Ascending aorta (tissue), 2 donors: ENCODE measurements around the gene ACD. TPM values are rescaled to one million over a fixed set of nuclear protein-coding genes. Genes with fewer than 3 reads are reported as not detected.
"Not testable (repeated sequence)": the region's sequence is repeated elsewhere in the genome, so short reads cannot be mapped to it uniquely, and the experiment has no call there.

ENCODE experiments used
- DNase-seq, 2 donors: peaks; one replicate each; pipeline ENCODE4 v3.0.0-alpha.2; 2019; ENCODE audit warnings: low spot score in 2 of 2
- H3K27ac ChIP-seq, 2 donors: fragments of 200-600 bp; sonication (generic); one replicate each; pipeline ENCODE4 v1.5.1; 2016 to 2017; ENCODE audit warnings: mild to moderate bottlenecking in 1 of 2
- H3K27me3 ChIP-seq: fragments of 200-600 bp; sonication (generic); one replicate; pipeline ENCODE4 v1.5.1; 2017
- H3K36me3 ChIP-seq, 2 donors: fragments of 200-600 bp; sonication (generic); one replicate each; pipeline ENCODE4 v1.5.1; 2016
- H3K4me1 ChIP-seq, 2 donors: fragments of 200-600 bp; sonication (generic); one replicate each; pipeline ENCODE4 v1.5.1; 2016 to 2017; ENCODE audit warnings: mild to moderate bottlenecking in 1 of 2
- H3K4me3 ChIP-seq, 2 donors: fragments of 200-600 bp; sonication (generic); one replicate each; pipeline ENCODE4 v1.5.1; 2016 to 2017; ENCODE audit warnings: mild to moderate bottlenecking in 1 of 2
- H3K9me3 ChIP-seq, 2 donors: fragments of 200-600 bp; sonication (generic); one replicate each; pipeline ENCODE4 v1.5.1; 2016
- CTCF ChIP-seq, 3 experiments: fragments of 200-600 bp in 2 of 3; fragments of 450-650 bp in 1 of 3; sonication (generic) in 2 of 3; IDR thresholded peaks; one replicate each; pipeline ENCODE4 v1.5.1; 2016 to 2019; ENCODE audit warnings: antibody characterized with exemption in 3 of 3, mild to moderate bottlenecking in 1 of 3, moderate library complexity in 1 of 3
- intact Hi-C: fragments of 100-400 bp; cut with DNase I; formaldehyde crosslinking; loops from one replicate; pipeline ENCODE4 v1.15.1; 2023
- total RNA-seq: library from RNA; depleted of rRNA; stranded (reverse); fragments of >200 nt; gene quantifications from one replicate; pipeline ENCODE4 v1.1.0, GENCODE V29; 2016

The ACD gene
- total RNA-seq, 1 donor from 2014 or later: 14.5 TPM

- Histone ChIP-seq H3K4me3 (no peak overlapping the region), H3K9me3 (no peaks in the 10 kb centered on the region), H3K27ac (no peak overlapping the region), H3K27me3 (no peaks in the 10 kb centered on the region), H3K36me3 (peaks cover 6 to 7% of the 10 kb centered on the region in 2 donors), H3K4me1 (no peaks in the 10 kb centered on the region)
- no peak for DNase-seq
- intact Hi-C loops: no loop called here
- TF ChIP-seq CTCF (IDR thresholded peaks at IDR 0.05): no peak
These were observed 37.5 kb upstream of the ACD start for GRCh38 chr16:67697422-67698185.

GRCh38 chr16:67694611-67695010, 34.6 kb upstream of the ACD start:
- intact Hi-C loops: no loop called here
- Histone ChIP-seq H3K4me3 (no peak overlapping the region), H3K36me3 (peaks cover 6 to 7% of the 10 kb centered on the region in 2 donors), H3K27me3 (no peaks in the 10 kb centered on the region), H3K27ac (no peak overlapping the region), H3K4me1 (no peaks in the 10 kb centered on the region), H3K9me3 (no peaks in the 10 kb centered on the region)
- no peak for DNase-seq
- TF ChIP-seq CTCF (IDR thresholded peaks at IDR 0.05): no peak

- intact Hi-C loops: not testable (repeated sequence)
These were observed 33.6 kb upstream of the ACD start for GRCh38 chr16:67693517-67694285.

GRCh38 chr16:67685388-67686112, 25.5 kb upstream of the ACD start:
- no peak for DNase-seq
- no peak for TF ChIP-seq CTCF (IDR thresholded peaks at IDR 0.05)
- H3K27ac ChIP-seq: peak overlapping the region in 1 of 2 donors; percentile 46

More at GRCh38 chr16:67693517-67694285, 33.6 kb upstream of the ACD start:
- H3K4me1 ChIP-seq, H3K36me3 ChIP-seq, H3K4me3 ChIP-seq, H3K9me3 ChIP-seq, H3K27ac ChIP-seq, DNase-seq, H3K27me3 ChIP-seq: not testable (repeated sequence)

GRCh38 chr16:67683767-67684166, 23.7 kb upstream of the ACD start:
- Histone ChIP-seq H3K4me1 (no peaks in the 10 kb centered on the region), H3K27ac (no peak overlapping the region), H3K36me3 (peaks cover 21 to 30% of the 10 kb centered on the region in 2 donors), H3K9me3 (no peaks in the 10 kb centered on the region), H3K27me3 (no peaks in the 10 kb centered on the region), H3K4me3 (no peak overlapping the region)
- no peak for DNase-seq
- no peak for TF ChIP-seq CTCF (IDR thresholded peaks at IDR 0.05)
- intact Hi-C loops: no loop called here

More at GRCh38 chr16:67685388-67686112, 25.5 kb upstream of the ACD start:
- no peak overlapping the region for H3K4me3 ChIP-seq
- intact Hi-C loops: no loop called here
- no peaks in the 10 kb centered on the region for H3K9me3 ChIP-seq
- no peaks in the 10 kb centered on the region for H3K4me1 ChIP-seq
- H3K36me3 ChIP-seq: peaks cover 21 to 23% of the 10 kb centered on the region in 2 donors
- no peaks in the 10 kb centered on the region for H3K27me3 ChIP-seq
